Activated T-helper 2 cell treated with anti-CD3 and anti-CD28 coated beads, Interferon-gamma antibody, Interleukin-2, Interleukin-4, amounts not matched to agents 10 μg/mL and 5 μg/mL and 100 μg/mL, durations not matched to agents 14 hours and 24 hours and 36 hours (primary cell): ENCODE results near the gene PMVK. TPM values are rescaled to one million over a fixed set of nuclear protein-coding genes. Genes with fewer than 3 reads are reported as not detected.

Experiments used
- DNase-seq: peaks from one replicate; pipeline ENCODE4 v3.0.0; 2021; ENCODE audit warnings: low spot score
- H3K27ac Mint-ChIP-seq: one replicate; pipeline ENCODE4 v1.8.0; 2021; ENCODE audit warnings: mixed read lengths
- H3K27me3 Mint-ChIP-seq: one replicate; pipeline ENCODE4 v1.8.0; 2021; ENCODE audit warnings: low read depth, mixed read lengths
- H3K36me3 Mint-ChIP-seq: one replicate; pipeline ENCODE4 v1.8.0; 2021; ENCODE audit warnings: low read depth, mixed read lengths
- H3K4me1 Mint-ChIP-seq: one replicate; pipeline ENCODE4 v1.8.0; 2021; ENCODE audit warnings: low read depth, mixed read lengths
- H3K4me3 Mint-ChIP-seq: one replicate; pipeline ENCODE4 v1.8.0; 2021; ENCODE audit warnings: low read depth, mild to moderate bottlenecking, moderate library complexity, mixed read lengths
- H3K9me3 Mint-ChIP-seq: one replicate; pipeline ENCODE4 v1.8.0; 2021; ENCODE audit warnings: mixed read lengths
- intact Hi-C: fragments of 100-400 bp; cut with micrococcal nuclease; formaldehyde crosslinking; loops from one replicate; pipeline ENCODE4 v1.15.1; 2023
- total RNA-seq: library from RNA; stranded (reverse); gene quantifications from 2 replicates; pipeline ENCODE4 v1.2.3, GENCODE V29; 2022

PMVK gene
- total RNA-seq, 1 donor from 2014 or later, result 44.8 TPM

DNA sequence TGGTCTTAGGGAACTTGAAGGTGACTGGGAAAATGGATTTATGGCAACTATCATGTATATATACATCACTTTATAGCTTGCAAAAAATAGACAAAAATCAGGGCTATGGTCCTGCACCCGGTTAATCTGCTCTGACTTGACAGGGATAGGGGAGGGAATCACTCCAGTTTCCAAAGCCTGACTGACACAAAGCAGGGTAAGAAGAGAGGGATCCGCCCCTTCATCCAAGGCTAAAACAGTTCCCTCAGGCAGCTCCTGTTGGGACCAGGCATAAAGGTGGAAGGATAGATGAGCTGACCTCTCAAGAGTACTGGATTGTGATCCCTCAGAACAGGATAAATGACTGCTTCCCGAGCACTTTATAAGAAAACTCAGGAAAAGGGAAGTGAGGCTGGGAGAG is 18.0 kb upstream of the PMVK start:
- Mint-ChIP-seq H3K9me3 (no peaks in the 10 kb centered on the region), H3K4me3 (peak overlapping the region; percentile 95), H3K27ac (peak overlapping the region; percentile 99), H3K36me3 (peaks cover 23% of the 10 kb centered on the region), H3K4me1 (peaks cover 59% of the 10 kb centered on the region), H3K27me3 (no peaks in the 10 kb centered on the region)
- DNase-seq, result no peak
- intact Hi-C loops, result loop anchor here (10.0 kb wide), 2 partner anchors 50 to 630 kb away; partner anchors contain the start of genes AQP10, ATP8B2 and ZBTB7B

GRCh38 chr1:154953611-154954038 is 17.1 kb upstream of the PMVK start:
- Mint-ChIP-seq H3K4me3 (peak overlapping the region; percentile 46), H3K4me1 (peaks cover 61% of the 10 kb centered on the region), H3K36me3 (peaks cover 22% of the 10 kb centered on the region), H3K27ac (peak overlapping the region; percentile 30), H3K9me3 (no peaks in the 10 kb centered on the region), H3K27me3 (no peaks in the 10 kb centered on the region)
- no peak for DNase-seq
- intact Hi-C loops, result loop anchor here (10.0 kb wide), 2 partner anchors 51 to 629 kb away; partner anchors contain the start of genes AQP10, ATP8B2 and ZBTB7B

DNA sequence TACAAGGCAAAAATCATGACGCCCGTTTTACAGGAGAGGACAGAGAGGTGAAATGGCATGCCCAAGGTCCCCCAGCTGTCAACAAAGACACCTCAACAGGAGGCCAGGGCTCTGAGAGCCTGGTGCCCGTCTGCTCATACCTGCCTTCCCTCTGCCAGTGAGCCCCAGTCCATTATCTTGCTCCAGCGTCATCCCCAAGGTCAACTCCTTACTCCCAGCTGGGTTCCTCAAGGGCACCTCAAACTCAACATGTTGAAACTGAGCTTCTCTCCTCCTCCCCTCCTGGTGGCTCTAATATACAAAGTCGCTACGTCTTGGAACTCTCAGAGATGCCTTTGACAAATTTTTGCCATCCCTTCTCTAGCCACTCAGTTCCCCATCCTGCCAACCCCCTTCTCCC is 16.1 kb upstream of the PMVK start:
- no peak for DNase-seq
- H3K4me3 Mint-ChIP-seq, result peak overlapping the region; percentile 49
- peaks cover 62% of the 10 kb centered on the region for H3K4me1 Mint-ChIP-seq
- intact Hi-C loops, result loop anchor here (10.0 kb wide), 2 partner anchors 52 to 628 kb away; partner anchors contain the start of genes AQP10, ATP8B2 and ZBTB7B
- peaks cover 15% of the 10 kb centered on the region for H3K36me3 Mint-ChIP-seq
- H3K27me3 Mint-ChIP-seq, result no peaks in the 10 kb centered on the region
- peak overlapping the region; percentile 74 for H3K27ac Mint-ChIP-seq
- no peaks in the 10 kb centered on the region for H3K9me3 Mint-ChIP-seq

DNA sequence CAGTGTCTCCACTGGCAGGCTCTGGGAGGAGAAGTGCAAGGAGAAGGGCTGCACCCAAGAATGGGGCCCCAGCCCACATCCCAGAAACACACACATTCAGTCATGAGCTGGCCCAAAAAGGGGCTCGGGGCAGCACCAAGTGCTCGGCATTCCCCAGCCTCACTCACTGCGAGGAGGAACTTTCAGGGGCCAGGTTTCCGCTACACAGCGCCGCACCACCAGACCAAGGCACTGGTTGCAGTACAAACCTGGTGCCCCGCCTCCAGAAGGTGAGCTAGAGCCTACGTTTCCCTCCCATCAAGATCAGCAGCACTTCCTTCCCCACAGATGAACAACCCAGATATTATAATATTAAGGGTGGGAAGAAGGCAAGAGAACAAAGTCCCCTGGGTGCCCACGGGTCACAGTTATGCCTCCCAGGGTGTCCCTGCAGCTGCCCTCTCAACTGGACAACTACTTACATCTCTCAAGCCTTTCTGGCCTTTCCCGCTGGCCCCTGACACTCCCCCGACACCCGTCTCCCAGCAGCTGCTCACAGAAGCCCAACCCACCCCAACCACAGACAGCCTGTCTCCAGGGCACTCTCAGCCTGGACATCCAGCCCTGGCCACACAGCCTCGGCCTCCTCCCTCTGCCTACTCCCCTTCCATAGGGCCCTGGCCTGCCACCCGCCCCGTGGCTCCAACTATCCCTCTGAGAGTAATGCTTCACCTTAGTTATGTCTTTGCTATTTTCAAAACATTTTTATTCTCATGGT is 15.6 kb upstream of the PMVK start:
- H3K27ac Mint-ChIP-seq, result peak overlapping the region; percentile 74

GRCh38 chr1:154948079-154948478 is 11.6 kb upstream of the PMVK start:
- no peak for DNase-seq
- H3K4me1 Mint-ChIP-seq, result peaks cover 44% of the 10 kb centered on the region
- no peaks in the 10 kb centered on the region for H3K9me3 Mint-ChIP-seq
- no peak overlapping the region for H3K4me3 Mint-ChIP-seq
- intact Hi-C loops, result no loop called here
- peaks cover 25% of the 10 kb centered on the region for H3K36me3 Mint-ChIP-seq
- H3K27me3 Mint-ChIP-seq, result no peaks in the 10 kb centered on the region
- no peak overlapping the region for H3K27ac Mint-ChIP-seq

More for the DNA sequence above, 15.6 kb upstream of the PMVK start:
- Mint-ChIP-seq H3K9me3 (no peaks in the 10 kb centered on the region), H3K4me3 (peak overlapping the region; percentile 49), H3K27me3 (no peaks in the 10 kb centered on the region), H3K36me3 (peaks cover 15% of the 10 kb centered on the region), H3K4me1 (peaks cover 62% of the 10 kb centered on the region)
- intact Hi-C loops, result loop anchor here (10.0 kb wide), 2 partner anchors 53 to 627 kb away; partner anchors contain the start of genes AQP10, ATP8B2 and ZBTB7B
- peak; percentile 41 for DNase-seq

- intact Hi-C loops, result no loop called here
- H3K9me3 Mint-ChIP-seq, result no peaks in the 10 kb centered on the region
- peaks cover 46% of the 10 kb centered on the region for H3K4me1 Mint-ChIP-seq
- peak overlapping the region; percentile 3 for H3K27ac Mint-ChIP-seq
- no peak for DNase-seq
- peaks cover 21% of the 10 kb centered on the region for H3K36me3 Mint-ChIP-seq
- no peaks in the 10 kb centered on the region for H3K27me3 Mint-ChIP-seq
- H3K4me3 Mint-ChIP-seq, result no peak overlapping the region
Observed at GRCh38 chr1:154945962-154946850, 9.7 kb upstream of the PMVK start.

GRCh38 chr1:154945160-154945961 is 8.8 kb upstream of the PMVK start:
- no peak for DNase-seq
- intact Hi-C loops, result no loop called here
- no peak overlapping the region for H3K27ac Mint-ChIP-seq
- no peaks in the 10 kb centered on the region for H3K27me3 Mint-ChIP-seq
- H3K4me3 Mint-ChIP-seq, result no peak overlapping the region
- peaks cover 18% of the 10 kb centered on the region for H3K36me3 Mint-ChIP-seq
- H3K9me3 Mint-ChIP-seq, result no peaks in the 10 kb centered on the region
- peaks cover 48% of the 10 kb centered on the region for H3K4me1 Mint-ChIP-seq

- H3K27me3 Mint-ChIP-seq, result no peaks in the 10 kb centered on the region
- no peak overlapping the region for H3K4me3 Mint-ChIP-seq
- H3K27ac Mint-ChIP-seq, result peak overlapping the region; percentile 90
- peaks cover 17% of the 10 kb centered on the region for H3K36me3 Mint-ChIP-seq
- no peaks in the 10 kb centered on the region for H3K9me3 Mint-ChIP-seq
- intact Hi-C loops, result no loop called here
- peaks cover 53% of the 10 kb centered on the region for H3K4me1 Mint-ChIP-seq
- DNase-seq, result no peak
Observed at GRCh38 chr1:154944401-154945159, 8.1 kb upstream of the PMVK start.

- peak; percentile 30 for DNase-seq
- Mint-ChIP-seq H3K27me3 (no peaks in the 10 kb centered on the region), H3K4me1 (peaks cover 57% of the 10 kb centered on the region), H3K27ac (peak overlapping the region; percentile 90), H3K36me3 (peaks cover 16% of the 10 kb centered on the region), H3K4me3 (no peak overlapping the region), H3K9me3 (no peaks in the 10 kb centered on the region)
- intact Hi-C loops, result no loop called here
Observed at GRCh38 chr1:154943649-154944400, 7.3 kb upstream of the PMVK start.

- Mint-ChIP-seq H3K4me3 (no peak overlapping the region), H3K9me3 (no peaks in the 10 kb centered on the region), H3K4me1 (peaks cover 66% of the 10 kb centered on the region), H3K27me3 (no peaks in the 10 kb centered on the region), H3K36me3 (peaks cover 13% of the 10 kb centered on the region), H3K27ac (peak overlapping the region; percentile 90)
- no peak for DNase-seq
- intact Hi-C loops, result no loop called here
Observed at GRCh38 chr1:154941333-154942013, 5.0 kb upstream of the PMVK start.
